PC-9 (cell line): ENCODE measurements around the gene PITPNM2. TPM values are rescaled to one million over a fixed set of nuclear protein-coding genes. Genes with fewer than 3 reads are reported as not detected.

Source experiments
- BruUV-seq: library from RNA; stranded (reverse); fragments of 400-500 nt; replicated peaks from 2 replicates; lab custom pipeline; 2021; lab: Mats Ljungman, UMichigan
- CTCF ChIA-PET: fragments of 300-600 bp; sonication (Branson Sonifier 250); formaldehyde crosslinking; loops from one replicate; lab custom pipeline; 2022; ENCODE audit warnings: antibody characterized with exemption; lab: Charles Lee
- POLR2A ChIA-PET: fragments of 300-600 bp; sonication (Branson Sonifier 250); formaldehyde crosslinking; loops from one replicate; lab custom pipeline; 2022; ENCODE audit warnings: antibody characterized with exemption; ENCODE audit not compliant: unreplicated experiment; lab: Charles Lee
- DNase-seq, 2 experiments: peaks; one replicate each; pipeline versions ENCODE4 v3.0.0 to v3.0.0-alpha.2; 2015 to 2022; ENCODE audit warnings: mixed read lengths in 1 of 2
- H2AFZ ChIP-seq: fragments of 200-600 bp; sonication (generic); 2 replicates; pipeline ENCODE4 v1.8.1; 2017; ENCODE audit warnings: antibody characterized with exemption
- H3F3A ChIP-seq: fragments of 200-600 bp; sonication (generic); 2 replicates; pipeline ENCODE4 v1.8.1; 2017; ENCODE audit warnings: antibody characterized with exemption, mild to moderate bottlenecking, low read depth; ENCODE audit not compliant: insufficient read depth
- H3K27ac ChIP-seq: fragments of 200-600 bp; sonication (generic); 2 replicates; pipeline ENCODE4 v1.6.1; 2016; ENCODE audit warnings: mixed run types
- H3K27me3 ChIP-seq: fragments of 200-600 bp; sonication (generic); 2 replicates; pipeline ENCODE4 v1.6.1; 2016; ENCODE audit warnings: low read depth, mixed run types; ENCODE audit not compliant: insufficient read depth
- H3K36me3 ChIP-seq: fragments of 200-600 bp; sonication (generic); 2 replicates; pipeline ENCODE4 v1.6.1; 2016; ENCODE audit warnings: low read depth, mixed run types
- H3K4me1 ChIP-seq: fragments of 200-600 bp; sonication (generic); replicated peaks from 2 replicates; pipeline ENCODE4 v1.6.1; 2016; ENCODE audit warnings: mixed run types; ENCODE audit not compliant: insufficient read depth
- H3K4me2 ChIP-seq: fragments of 200-600 bp; sonication (generic); 2 replicates; pipeline ENCODE4 v1.6.1; 2017; ENCODE audit warnings: mixed run types
- H3K4me3 ChIP-seq: fragments of 200-600 bp; sonication (generic); 2 replicates; pipeline ENCODE4 v1.6.1; 2016; ENCODE audit warnings: mixed run types
- H3K79me2 ChIP-seq: fragments of 200-600 bp; sonication (generic); 2 replicates; pipeline ENCODE4 v1.6.1; 2017; ENCODE audit warnings: low read depth, mixed run types
- H3K9me2 ChIP-seq: fragments of 200-600 bp; sonication (generic); 2 replicates; pipeline ENCODE4 v1.8.1; 2017; ENCODE audit warnings: mild to moderate bottlenecking; ENCODE audit not compliant: insufficient read depth
- H3K9me3 ChIP-seq: fragments of 200-600 bp; sonication (generic); 2 replicates; pipeline ENCODE4 v1.8.1; 2016; ENCODE audit warnings: low read depth; ENCODE audit not compliant: insufficient read depth
- H4K20me1 ChIP-seq: fragments of 200-600 bp; sonication (generic); 2 replicates; pipeline ENCODE4 v1.8.1; 2017; ENCODE audit not compliant: insufficient read depth
- EZH2 ChIP-seq: fragments of 200-600 bp; sonication (generic); IDR thresholded peaks from 2 replicates; pipeline ENCODE4 v1.8.0; 2017; ENCODE audit warnings: antibody characterized with exemption, low read depth
- intact Hi-C: fragments of 100-400 bp; cut with micrococcal nuclease; formaldehyde crosslinking; loops from one replicate; pipeline ENCODE4 v1.10.0; 2022; ENCODE audit not compliant: unreplicated experiment
- total RNA-seq: library from RNA; stranded (reverse); gene quantifications from 2 replicates; pipeline ENCODE4 v1.2.3, GENCODE V29; 2021
- TF ChIP-seq, protein P1 (sequence below): fragments of 200-600 bp; sonication (generic); conservative IDR thresholded peaks from 2 replicates; pipeline ENCODE4 v1.6.1; 2017; ENCODE audit warnings: mixed run types, antibody characterized with exemption, mild to moderate bottlenecking, moderate library complexity

The PITPNM2 gene
- total RNA-seq, 1 experiment from 2014 or later = 16.6 TPM

- Histone ChIP-seq H3K9me2 (no peaks in the 10 kb centered on the region), H3K79me2 (peaks cover 68% of the 10 kb centered on the region), H4K20me1 (no peaks in the 10 kb centered on the region), H2AFZ (no peak overlapping the region), H3K27me3 (no peaks in the 10 kb centered on the region), H3K4me1 (peaks cover 52% of the 10 kb centered on the region), H3F3A (peaks cover 32% of the 10 kb centered on the region), H3K4me2 (peak overlapping the region; percentile 81), H3K36me3 (no peaks in the 10 kb centered on the region), H3K9me3 (no peaks in the 10 kb centered on the region), H3K27ac (peak overlapping the region; percentile 81), H3K4me3 (no peak overlapping the region)
- intact Hi-C loops = loop anchor here (2.0 kb wide), 1 partner anchor 51 kb away; no protein-coding TSS in a partner anchor
- peak; percentile 41 to 62 for DNase-seq
- ChIA-PET CTCF (no interaction called here), POLR2A (no interaction called here)
- no peak for TF ChIP-seq EZH2
- TF ChIP-seq, protein P1, sequence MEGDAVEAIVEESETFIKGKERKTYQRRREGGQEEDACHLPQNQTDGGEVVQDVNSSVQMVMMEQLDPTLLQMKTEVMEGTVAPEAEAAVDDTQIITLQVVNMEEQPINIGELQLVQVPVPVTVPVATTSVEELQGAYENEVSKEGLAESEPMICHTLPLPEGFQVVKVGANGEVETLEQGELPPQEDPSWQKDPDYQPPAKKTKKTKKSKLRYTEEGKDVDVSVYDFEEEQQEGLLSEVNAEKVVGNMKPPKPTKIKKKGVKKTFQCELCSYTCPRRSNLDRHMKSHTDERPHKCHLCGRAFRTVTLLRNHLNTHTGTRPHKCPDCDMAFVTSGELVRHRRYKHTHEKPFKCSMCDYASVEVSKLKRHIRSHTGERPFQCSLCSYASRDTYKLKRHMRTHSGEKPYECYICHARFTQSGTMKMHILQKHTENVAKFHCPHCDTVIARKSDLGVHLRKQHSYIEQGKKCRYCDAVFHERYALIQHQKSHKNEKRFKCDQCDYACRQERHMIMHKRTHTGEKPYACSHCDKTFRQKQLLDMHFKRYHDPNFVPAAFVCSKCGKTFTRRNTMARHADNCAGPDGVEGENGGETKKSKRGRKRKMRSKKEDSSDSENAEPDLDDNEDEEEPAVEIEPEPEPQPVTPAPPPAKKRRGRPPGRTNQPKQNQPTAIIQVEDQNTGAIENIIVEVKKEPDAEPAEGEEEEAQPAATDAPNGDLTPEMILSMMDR = no peak
- no TSS peak for BruUV-seq
Measured at GRCh38 chr12:123139926-123140675, 10.8 kb downstream of the PITPNM2 start.

DNA sequence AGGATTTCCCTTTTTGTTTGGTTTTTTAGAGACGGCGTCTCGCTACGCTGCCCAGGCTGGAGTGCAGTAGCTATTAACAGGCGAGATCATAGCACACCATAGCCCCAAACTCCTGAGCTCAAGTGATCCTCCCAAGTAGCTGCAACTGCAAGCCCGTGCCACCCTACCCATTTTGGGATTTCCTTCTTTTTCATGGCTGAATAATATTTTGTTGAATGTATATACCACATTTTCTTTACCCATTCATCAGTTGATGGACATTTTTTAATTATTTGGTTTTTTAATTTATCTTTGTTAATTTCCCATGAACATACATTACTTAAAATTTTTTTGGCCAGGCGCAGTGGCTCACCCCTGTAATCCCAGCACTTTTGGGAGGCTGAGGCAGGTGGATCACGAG lies 15.2 kb downstream of the PITPNM2 start:
- Histone ChIP-seq H4K20me1 (no peaks in the 10 kb centered on the region), H3K27me3 (no peaks in the 10 kb centered on the region), H3K9me2 (no peaks in the 10 kb centered on the region), H3K4me2 (peak overlapping the region; percentile 63; the same call in 1 of the 2 replicates), H3K27ac (peak overlapping the region; percentile 6; the same call in 1 of the 2 replicates), H2AFZ (no peak overlapping the region), H3K79me2 (peaks cover 39% of the 10 kb centered on the region), H3K36me3 (no peaks in the 10 kb centered on the region), H3K4me1 (peaks cover 66% of the 10 kb centered on the region), H3F3A (peaks cover 24% of the 10 kb centered on the region), H3K9me3 (no peaks in the 10 kb centered on the region), H3K4me3 (no peak overlapping the region)
- DNase-seq = no peak
- TF ChIP-seq, protein P1 = no peak
- TF ChIP-seq EZH2 = no peak
- ChIA-PET CTCF (no interaction called here), POLR2A (no interaction called here)
- intact Hi-C loops = no loop called here
- BruUV-seq = no TSS peak

- Histone ChIP-seq H3K27me3 (no peaks in the 10 kb centered on the region), H3K4me1 (peaks cover 60% of the 10 kb centered on the region), H2AFZ (no peak overlapping the region), H4K20me1 (no peaks in the 10 kb centered on the region), H3K36me3 (no peaks in the 10 kb centered on the region), H3K9me3 (no peaks in the 10 kb centered on the region), H3F3A (peaks cover 22% of the 10 kb centered on the region), H3K27ac (peak overlapping the region; percentile 74), H3K9me2 (no peaks in the 10 kb centered on the region), H3K4me2 (peak overlapping the region; percentile 63), H3K4me3 (no peak overlapping the region), H3K79me2 (peaks cover 36% of the 10 kb centered on the region)
- intact Hi-C loops = no loop called here
- TF ChIP-seq, protein P1 = no peak
- TF ChIP-seq EZH2 = no peak
- BruUV-seq = no TSS peak
- no peak for DNase-seq
- CTCF ChIA-PET = no interaction called here
- POLR2A ChIA-PET = no interaction called here
Measured at GRCh38 chr12:123134826-123135225, 16.1 kb downstream of the PITPNM2 start.
